Osteoblast (primary cell): ENCODE measurements around the gene COPG1. TPM values are rescaled to one million over a fixed set of nuclear protein-coding genes. Genes with fewer than 3 reads are reported as not detected.

Experiments used
- DNase-seq: peaks from one replicate; pipeline ENCODE4 v3.0.0; 2011; ENCODE audit warnings: low spot score, mixed read lengths; ENCODE audit not compliant: insufficient read length; ENCODE audit errors: missing footprints
- H2AFZ ChIP-seq: 2 replicates; pipeline ENCODE4 v1.6.0; 2011; ENCODE audit warnings: mild to moderate bottlenecking, low read length
- H3K27ac ChIP-seq: 2 replicates; pipeline ENCODE4 v1.5.1; 2011; ENCODE audit warnings: mild to moderate bottlenecking, low read depth, low read length, moderate library complexity
- H3K27me3 ChIP-seq: 2 replicates; pipeline ENCODE4 v1.6.0; 2012; ENCODE audit warnings: mild to moderate bottlenecking, control low read depth, inconsistent platforms, low read length, moderate library complexity; ENCODE audit not compliant: insufficient read depth
- H3K36me3 ChIP-seq: 2 replicates; pipeline ENCODE4 v1.5.1; 2011; ENCODE audit warnings: mild to moderate bottlenecking, low read length, control low read depth, moderate library complexity; ENCODE audit not compliant: insufficient read depth
- H3K4me1 ChIP-seq: 2 replicates; pipeline ENCODE4 v1.5.1; 2011; ENCODE audit warnings: mild to moderate bottlenecking, low read length, control low read depth, moderate library complexity; ENCODE audit not compliant: insufficient read depth
- H3K4me2 ChIP-seq: 2 replicates; pipeline ENCODE4 v1.6.0; 2011; ENCODE audit warnings: mild to moderate bottlenecking, low read length; ENCODE audit not compliant: insufficient read depth
- H3K4me3 ChIP-seq: fragments of 200-600 bp; sonication (generic); 3 replicates; pipeline ENCODE4 v1.5.1; 2012; ENCODE audit warnings: mild to moderate bottlenecking, low read length, inconsistent platforms; ENCODE audit not compliant: insufficient read depth
- H3K79me2 ChIP-seq: 2 replicates; pipeline ENCODE4 v1.6.0; 2012; ENCODE audit warnings: mild to moderate bottlenecking, low read length, control low read depth, inconsistent platforms; ENCODE audit not compliant: insufficient read depth
- H3K9me3 ChIP-seq: 2 replicates; pipeline ENCODE4 v1.5.1; 2011; ENCODE audit warnings: low read depth, low read length, control low read depth
- H4K20me1 ChIP-seq: 2 replicates; pipeline ENCODE4 v1.6.0; 2012; ENCODE audit warnings: mild to moderate bottlenecking, low read length, control low read depth; ENCODE audit not compliant: insufficient read depth
- total RNA-seq: library from RNA; depleted of rRNA; stranded (reverse); fragments of >200 nt; gene quantifications from 2 replicates; pipeline ENCODE4 v1.2.3, GENCODE V29; 2012
- TF ChIP-seq, protein P1 (sequence below): IDR thresholded peaks from 2 replicates; pipeline ENCODE4 v1.5.1; 2011; ENCODE audit warnings: mild to moderate bottlenecking, low read depth, low read length, moderate library complexity; ENCODE audit errors: extremely low read depth

Gene COPG1
- total RNA-seq, 1 donor, result 297 TPM

- no peak overlapping the region for H2AFZ ChIP-seq
- H3K4me2 ChIP-seq, result no peak overlapping the region
- H3K9me3 ChIP-seq, result no peaks in the 10 kb centered on the region
- TF ChIP-seq, protein P1, sequence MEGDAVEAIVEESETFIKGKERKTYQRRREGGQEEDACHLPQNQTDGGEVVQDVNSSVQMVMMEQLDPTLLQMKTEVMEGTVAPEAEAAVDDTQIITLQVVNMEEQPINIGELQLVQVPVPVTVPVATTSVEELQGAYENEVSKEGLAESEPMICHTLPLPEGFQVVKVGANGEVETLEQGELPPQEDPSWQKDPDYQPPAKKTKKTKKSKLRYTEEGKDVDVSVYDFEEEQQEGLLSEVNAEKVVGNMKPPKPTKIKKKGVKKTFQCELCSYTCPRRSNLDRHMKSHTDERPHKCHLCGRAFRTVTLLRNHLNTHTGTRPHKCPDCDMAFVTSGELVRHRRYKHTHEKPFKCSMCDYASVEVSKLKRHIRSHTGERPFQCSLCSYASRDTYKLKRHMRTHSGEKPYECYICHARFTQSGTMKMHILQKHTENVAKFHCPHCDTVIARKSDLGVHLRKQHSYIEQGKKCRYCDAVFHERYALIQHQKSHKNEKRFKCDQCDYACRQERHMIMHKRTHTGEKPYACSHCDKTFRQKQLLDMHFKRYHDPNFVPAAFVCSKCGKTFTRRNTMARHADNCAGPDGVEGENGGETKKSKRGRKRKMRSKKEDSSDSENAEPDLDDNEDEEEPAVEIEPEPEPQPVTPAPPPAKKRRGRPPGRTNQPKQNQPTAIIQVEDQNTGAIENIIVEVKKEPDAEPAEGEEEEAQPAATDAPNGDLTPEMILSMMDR, result no peak
- no peaks in the 10 kb centered on the region for H3K27me3 ChIP-seq
- H4K20me1 ChIP-seq, result peaks cover 4% of the 10 kb centered on the region
- no peak overlapping the region for H3K27ac ChIP-seq
- H3K79me2 ChIP-seq, result no peaks in the 10 kb centered on the region
- no peak for DNase-seq
- no peak overlapping the region for H3K4me3 ChIP-seq
- H3K4me1 ChIP-seq, result peaks cover 9% of the 10 kb centered on the region
- H3K36me3 ChIP-seq, result no peaks in the 10 kb centered on the region
These were observed 59.2 kb downstream of the COPG1 start for GRCh38 chr3:129308636-129309035.

DNA sequence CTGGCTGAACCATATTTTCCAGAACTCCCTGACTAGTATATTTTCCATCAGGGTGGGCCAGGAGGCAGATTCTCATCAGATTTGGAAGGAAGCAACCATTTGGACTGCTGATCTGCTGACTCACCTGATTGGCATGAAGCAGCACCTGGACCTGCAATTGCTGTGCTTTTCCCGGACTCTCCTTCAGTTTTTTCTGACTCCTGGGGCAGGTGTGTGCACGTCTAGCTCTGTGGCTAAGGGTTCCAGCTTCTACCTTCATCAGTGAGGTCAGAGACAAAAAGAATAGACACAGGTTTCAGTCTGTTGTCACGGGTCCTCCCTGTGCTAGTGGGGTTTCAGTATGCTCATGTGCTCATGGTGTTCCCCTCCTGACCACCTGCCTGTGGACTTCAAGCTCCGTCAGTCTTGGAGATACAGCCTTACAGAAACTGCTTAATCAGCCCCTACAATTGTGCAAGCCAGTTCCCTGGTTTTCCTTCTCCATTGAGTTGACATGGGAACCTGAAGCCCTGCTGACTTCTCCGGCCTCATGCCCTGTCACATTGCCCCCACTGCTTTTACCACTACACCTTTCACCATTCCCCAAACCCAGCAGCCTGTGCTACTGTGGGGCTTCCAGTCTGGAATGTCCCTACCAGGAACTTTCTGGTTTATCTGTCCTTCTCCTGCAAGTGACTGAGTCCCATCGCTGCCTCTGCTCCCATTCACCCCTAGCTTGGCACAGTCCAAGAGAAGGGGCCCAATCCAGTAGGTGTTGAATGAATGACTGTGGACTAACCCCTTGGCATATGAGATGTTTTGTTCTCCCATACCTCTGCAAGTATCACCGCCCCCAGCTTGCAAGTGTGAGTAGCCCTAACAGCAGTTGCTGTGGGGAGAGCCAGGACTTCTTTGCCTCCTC lies 61.0 kb downstream of the COPG1 start:
- peak; percentile 70 for DNase-seq
- H3K9me3 ChIP-seq, result no peaks in the 10 kb centered on the region
- H3K4me3 ChIP-seq, result no peak overlapping the region
- no peaks in the 10 kb centered on the region for H3K27me3 ChIP-seq
- H2AFZ ChIP-seq, result no peak overlapping the region
- peaks cover 4% of the 10 kb centered on the region for H4K20me1 ChIP-seq
- no peaks in the 10 kb centered on the region for H3K36me3 ChIP-seq
- TF ChIP-seq, protein P1, result no peak
- H3K27ac ChIP-seq, result no peak overlapping the region
- H3K4me1 ChIP-seq, result peaks cover 17% of the 10 kb centered on the region
- no peaks in the 10 kb centered on the region for H3K79me2 ChIP-seq
- H3K4me2 ChIP-seq, result no peak overlapping the region

GRCh38 chr3:129311054-129311902 lies 61.9 kb downstream of the COPG1 start:
- no peak overlapping the region for H3K27ac ChIP-seq
- H3K36me3 ChIP-seq, result no peaks in the 10 kb centered on the region
- no peaks in the 10 kb centered on the region for H3K9me3 ChIP-seq
- H4K20me1 ChIP-seq, result peaks cover 4% of the 10 kb centered on the region
- DNase-seq, result peak; percentile 53
- no peaks in the 10 kb centered on the region for H3K27me3 ChIP-seq
- no peak overlapping the region for H3K4me3 ChIP-seq
- no peak overlapping the region for H3K4me2 ChIP-seq
- TF ChIP-seq, protein P1, result no peak
- H3K79me2 ChIP-seq, result peaks cover 3% of the 10 kb centered on the region
- H2AFZ ChIP-seq, result no peak overlapping the region
- peaks cover 12% of the 10 kb centered on the region for H3K4me1 ChIP-seq
